GM19467 (cell line): Measurements from ENCODE around the gene TBX21.

Experiments used
- ATAC-seq: cut with Tn5 transposase; IDR thresholded peaks from one replicate; pipeline ENCODE4 v1.9.1; 2021; ENCODE audit warnings: mild to moderate bottlenecking, moderate library complexity; ENCODE audit not compliant: unreplicated experiment

The TBX21 gene, protein sequence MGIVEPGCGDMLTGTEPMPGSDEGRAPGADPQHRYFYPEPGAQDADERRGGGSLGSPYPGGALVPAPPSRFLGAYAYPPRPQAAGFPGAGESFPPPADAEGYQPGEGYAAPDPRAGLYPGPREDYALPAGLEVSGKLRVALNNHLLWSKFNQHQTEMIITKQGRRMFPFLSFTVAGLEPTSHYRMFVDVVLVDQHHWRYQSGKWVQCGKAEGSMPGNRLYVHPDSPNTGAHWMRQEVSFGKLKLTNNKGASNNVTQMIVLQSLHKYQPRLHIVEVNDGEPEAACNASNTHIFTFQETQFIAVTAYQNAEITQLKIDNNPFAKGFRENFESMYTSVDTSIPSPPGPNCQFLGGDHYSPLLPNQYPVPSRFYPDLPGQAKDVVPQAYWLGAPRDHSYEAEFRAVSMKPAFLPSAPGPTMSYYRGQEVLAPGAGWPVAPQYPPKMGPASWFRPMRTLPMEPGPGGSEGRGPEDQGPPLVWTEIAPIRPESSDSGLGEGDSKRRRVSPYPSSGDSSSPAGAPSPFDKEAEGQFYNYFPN

DNA sequence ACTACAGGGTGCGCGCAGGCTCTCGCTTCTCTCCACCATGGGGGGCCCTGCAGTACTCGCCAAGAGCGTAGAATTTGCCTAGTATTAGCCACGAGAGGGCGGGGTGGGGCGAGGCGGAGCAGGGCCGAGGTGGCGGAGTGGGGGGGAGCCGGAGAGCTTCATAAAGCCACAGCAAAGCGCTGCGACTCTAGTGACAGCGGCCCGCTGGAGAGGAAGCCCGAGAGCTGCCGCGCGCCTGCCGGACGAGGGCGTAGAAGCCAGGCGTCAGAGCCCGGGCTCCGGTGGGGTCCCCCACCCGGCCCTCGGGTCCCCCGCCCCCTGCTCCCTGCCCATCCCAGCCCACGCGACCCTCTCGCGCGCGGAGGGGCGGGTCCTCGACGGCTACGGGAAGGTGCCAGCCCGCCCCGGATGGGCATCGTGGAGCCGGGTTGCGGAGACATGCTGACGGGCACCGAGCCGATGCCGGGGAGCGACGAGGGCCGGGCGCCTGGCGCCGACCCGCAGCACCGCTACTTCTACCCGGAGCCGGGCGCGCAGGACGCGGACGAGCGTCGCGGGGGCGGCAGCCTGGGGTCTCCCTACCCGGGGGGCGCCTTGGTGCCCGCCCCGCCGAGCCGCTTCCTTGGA lies at the start of gene TBX21:
TSS of gene TBX21 (plus strand) at position 190 of the 627 bp plus-strand sequence. CDS start at position 409, 219 bp downstream.
- peak; percentile 58 for ATAC-seq

- no peak for ATAC-seq
Observed at GRCh38 chr17:47684025-47684424, 49.0 kb upstream of the TBX21 start.

- no peak for ATAC-seq
Observed at GRCh38 chr17:47684535-47685193, 48.4 kb upstream of the TBX21 start.

- ATAC-seq, result no peak
Observed at GRCh38 chr17:47685556-47686275, 47.3 kb upstream of the TBX21 start.

- ATAC-seq, result no peak
Observed at GRCh38 chr17:47686276-47686635, 46.8 kb upstream of the TBX21 start.

DNA sequence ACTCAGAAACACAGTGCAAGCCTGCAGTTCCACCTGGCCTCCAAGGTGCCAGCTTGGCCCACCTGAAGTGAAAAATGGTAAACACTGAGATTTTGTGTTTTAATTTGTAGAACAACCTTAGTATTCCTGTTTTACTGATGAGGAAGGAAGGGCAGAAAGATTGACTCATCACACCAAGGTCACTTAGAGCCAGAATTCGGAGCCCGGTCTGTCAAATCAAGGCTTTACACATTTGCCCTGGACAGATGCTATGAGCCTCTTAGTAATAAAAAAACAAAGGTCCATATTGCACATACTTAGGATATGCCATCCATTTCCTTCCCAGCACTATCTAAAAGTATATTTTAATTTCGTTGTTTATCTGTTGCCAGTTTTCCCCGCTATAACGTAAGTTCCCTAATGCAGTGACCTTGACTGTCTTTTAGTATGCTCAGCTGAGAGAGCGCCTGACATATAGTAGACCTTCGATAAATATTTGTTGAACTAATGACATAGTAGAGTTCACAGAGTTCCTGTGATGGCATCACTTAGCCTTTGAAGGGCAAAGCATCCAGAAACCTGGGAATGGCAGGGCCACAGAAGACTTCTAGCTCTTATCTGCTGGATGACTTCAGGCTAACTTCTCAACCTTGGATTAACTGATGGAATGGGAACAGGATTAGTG lies 46.2 kb upstream of the TBX21 start:
- ATAC-seq, result no peak

- no peak for ATAC-seq
Observed at GRCh38 chr17:47687328-47687690, 45.7 kb upstream of the TBX21 start.

GRCh38 chr17:47687748-47688147 lies 45.3 kb upstream of the TBX21 start:
- ATAC-seq, result no peak

DNA sequence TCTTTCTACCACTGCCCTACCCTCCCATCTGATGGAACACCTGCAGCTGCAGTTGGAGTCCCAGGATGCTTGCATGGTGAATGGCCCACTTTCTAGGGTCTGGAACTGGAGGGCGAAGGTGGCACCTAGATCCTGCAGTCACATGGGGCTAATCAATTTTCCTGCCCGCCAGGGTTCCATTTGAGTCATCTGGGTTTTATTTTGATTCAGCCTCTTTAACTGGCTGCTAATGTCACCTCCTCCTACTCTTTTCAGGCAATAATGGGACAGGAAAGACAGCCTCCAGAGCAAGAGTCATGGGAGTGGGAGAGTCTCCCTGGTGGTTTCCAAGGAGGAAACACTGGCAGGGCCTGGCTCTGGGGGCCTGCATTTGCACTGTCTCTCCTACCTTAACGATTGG lies 42.9 kb upstream of the TBX21 start:
- no peak for ATAC-seq

DNA sequence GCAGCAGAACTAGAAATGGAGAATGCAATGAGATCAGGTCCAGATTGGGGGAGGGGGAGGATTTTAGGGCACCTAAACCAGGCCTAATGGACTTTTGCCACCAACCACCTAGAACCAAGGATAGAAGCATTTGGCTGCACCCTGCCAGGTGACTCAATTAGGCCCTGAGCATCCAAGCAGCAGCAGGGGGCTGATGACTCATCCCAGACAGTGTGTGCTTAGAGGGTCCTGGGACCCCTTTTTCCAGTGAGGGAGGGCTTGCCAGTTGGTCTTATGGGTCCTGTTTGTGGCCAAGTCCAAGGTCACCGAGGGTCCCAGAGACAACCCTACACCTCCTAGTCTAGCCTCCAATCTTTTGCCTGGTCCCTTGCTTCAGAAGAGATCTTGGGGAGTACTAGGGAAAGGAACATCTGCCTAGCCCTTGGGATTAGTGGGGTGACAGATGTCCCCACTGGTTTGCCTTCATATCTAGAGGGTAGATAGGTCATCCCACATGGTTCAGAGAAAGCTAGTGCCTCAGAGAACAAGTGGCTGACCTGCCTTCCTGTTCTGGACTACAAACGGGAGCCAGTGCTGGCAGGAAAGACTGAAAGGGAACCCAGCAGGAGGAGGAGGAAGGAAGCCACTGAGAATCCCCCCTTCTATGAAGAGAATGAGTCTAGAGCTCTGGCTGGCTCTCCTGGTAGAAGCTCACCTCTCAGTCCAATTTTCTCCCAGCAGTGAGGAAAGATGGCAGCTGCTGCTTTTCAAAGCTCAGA lies 40.7 kb upstream of the TBX21 start:
- ATAC-seq, result no peak

- no peak for ATAC-seq
Observed at GRCh38 chr17:47692895-47693730, 39.9 kb upstream of the TBX21 start.

DNA sequence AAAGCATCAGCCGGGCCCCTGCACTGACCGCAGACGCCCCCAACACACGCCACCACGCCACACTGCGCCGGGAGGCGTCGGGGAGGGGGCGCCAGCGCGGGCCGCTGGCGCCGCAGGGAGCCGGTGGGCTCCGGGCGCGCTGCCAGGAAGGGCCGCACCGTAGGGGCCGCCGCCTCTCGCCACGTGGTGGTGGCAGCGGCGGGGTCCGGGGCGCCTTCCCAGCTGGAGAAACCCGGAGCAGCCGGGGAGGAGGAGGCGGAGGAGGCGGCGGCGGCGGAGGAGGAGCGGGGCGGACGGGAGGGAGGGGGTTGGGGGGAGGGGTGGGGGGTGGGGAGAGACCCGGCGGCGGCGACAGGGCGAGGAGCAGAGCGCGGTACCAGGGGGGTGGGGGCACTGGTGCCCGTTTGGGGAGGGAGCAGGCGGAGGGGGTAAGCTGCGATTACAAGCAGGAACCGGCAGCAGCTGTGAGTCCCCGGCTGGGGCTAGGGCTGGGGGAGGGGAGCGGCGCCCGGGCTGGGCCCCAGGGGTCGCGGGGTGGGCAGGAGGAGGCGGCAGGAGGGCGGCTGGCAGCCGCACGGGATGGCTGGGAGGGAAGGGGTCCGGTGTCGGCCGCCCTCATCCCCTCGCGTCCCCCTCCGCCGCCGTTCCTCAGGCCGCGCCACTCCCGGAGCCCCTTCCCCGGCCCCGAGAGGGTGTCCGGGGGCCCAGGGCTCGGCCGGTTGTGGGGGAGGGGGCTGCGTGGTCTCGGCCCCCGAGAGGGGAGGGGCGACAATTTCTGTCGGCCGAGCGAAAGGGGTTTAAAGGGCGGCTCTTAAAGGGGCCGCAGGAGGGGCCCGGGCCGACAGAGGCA lies 39.1 kb upstream of the TBX21 start, which contains the start of gene TBKBP1:
TSS of gene TBKBP1 (plus strand) at position 431 of the 850 bp plus-strand sequence. CDS start 1,952 bp downstream, outside the sequence.
- ATAC-seq, result no peak

DNA sequence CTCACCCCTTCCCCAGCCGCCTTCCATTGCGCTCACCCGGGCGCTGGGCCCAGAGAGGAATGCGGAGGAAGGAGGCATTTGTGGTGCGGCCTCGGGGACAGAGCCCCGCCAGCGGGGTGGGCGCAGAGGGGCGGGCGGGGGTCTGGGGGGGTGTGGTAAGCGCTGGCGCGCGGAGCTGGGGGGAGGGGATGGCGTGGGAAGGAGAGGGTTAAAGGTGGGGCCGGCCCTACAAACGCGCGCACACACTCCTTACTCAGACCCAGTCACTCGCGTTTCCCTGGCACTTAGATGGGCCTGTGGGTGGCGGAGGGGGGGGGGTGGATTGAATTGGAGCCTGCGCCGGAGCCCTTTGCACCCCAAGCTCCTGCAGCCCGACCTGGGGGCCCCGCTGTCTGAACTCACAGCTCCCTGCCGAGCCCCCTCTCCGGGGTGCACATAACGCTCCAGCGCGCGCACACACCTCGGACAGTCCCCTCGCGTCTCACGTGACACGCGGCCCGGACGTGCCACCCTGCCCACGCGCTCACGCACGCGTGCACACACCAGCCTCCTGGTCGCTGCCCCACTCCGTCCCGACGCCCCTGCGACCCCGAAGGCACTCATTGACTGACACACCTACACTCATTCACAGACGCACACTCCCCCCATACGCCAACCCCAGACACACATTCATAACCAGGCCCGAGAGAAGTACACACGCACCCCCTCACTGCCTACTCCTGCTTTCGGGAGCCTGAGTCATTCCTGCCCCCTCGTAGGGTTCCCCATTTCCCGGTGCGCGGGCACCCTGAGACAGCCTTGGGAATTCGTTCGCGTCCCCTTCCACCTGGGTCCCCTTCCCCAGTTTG lies 38.2 kb upstream of the TBX21 start:
- ATAC-seq, result no peak

DNA sequence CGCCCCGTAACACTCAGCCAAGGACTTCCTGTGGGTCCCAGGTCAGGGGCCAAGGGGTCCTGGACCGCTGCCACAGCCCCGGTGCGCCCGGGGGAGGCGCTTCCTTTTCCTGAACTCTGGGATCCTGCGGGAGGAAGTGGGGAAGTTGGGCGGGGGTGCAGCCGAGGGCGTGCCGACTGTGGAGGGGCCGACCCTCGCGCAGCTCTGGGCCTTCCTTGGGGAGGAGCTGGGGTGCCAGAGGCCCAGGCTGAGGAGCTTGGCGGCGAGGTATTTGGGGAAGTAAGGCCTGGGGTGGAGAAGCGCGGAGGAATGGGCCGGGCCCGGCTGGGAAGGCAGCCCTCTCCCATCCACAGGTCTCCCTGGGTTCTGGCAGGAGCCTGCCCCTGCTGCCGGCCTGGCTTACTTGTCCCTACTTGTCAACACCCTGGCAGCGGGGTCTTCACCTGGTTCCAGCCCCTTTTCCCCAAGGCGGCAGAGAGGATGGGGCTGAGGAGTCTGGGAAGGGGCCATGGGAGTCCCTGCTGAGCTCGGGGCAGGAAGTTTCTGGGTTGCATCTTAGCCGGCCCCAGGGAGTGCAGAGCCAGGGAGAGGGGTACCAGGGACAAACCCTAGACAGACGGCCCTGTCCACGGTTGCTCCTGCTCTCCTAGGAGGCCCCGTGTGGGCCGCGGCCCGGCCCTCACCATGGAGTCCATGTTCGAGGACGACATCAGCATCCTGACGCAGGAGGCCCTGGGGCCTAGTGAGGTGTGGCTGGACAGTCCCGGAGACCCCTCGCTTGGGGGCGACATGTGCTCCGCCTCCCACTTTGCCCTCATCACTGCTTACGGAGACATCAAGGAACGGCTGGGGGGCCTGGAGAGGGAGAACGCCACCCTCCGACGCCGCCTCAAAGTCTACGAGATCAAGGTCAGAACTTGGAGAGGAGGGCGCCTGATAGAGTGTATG lies 37.3 kb upstream of the TBX21 start:
- no peak for ATAC-seq

DNA sequence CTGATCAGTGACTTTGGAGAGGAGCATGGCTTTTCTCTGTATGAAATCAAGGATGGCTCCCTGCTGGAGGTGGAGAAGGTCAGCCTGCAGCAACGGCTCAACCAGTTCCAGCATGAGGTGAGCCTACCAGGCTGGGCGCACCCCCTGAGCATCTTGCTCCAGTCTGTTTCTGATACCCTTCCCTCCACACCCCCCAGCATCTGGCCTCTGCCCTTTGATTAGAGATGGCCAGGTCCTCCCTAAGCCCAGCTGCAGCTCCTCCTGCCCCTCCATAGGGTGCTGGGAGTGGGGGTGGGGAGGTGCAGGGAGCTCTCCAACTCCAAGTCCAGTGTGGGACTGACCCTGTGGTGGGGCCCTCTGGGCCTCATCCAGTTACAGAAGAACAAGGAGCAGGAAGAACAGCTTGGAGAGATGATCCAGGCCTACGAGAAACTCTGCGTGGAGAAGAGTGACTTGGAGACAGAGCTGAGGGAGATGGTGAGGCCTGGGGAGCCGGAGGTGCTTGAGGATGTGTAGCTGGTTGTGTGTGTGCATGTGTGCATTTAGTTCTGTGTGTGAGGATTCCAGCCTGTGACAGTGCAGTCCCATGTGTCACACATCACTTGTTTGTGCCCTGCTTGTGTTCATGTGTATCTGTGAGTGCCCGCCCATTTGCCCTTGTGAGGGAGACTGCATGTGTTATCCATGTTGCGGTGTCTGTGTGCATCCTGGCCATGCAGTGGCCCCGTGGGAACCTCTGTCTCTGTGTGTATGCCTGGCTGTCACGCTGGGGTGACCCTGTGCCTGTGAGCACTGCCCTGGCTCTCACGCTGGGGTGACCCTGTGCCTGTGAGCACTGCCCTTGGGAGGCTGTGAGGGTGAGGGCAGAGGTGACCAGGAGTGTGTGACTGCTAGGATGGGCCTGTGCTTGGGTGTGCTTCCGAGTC lies 36.1 kb upstream of the TBX21 start:
- no peak for ATAC-seq
